Lower leg skin (tissue), 4 donors: ENCODE results near the gene DTX3. TPM values are rescaled to one million over a fixed set of nuclear protein-coding genes. Genes with fewer than 3 reads are reported as not detected.
A peak's percentile ranks its signal among the peaks of the same experiment; 100 is the strongest.

Source experiments
- DNase-seq, 2 donors: peaks; one replicate each; pipeline ENCODE4 v3.0.0-alpha.2; 2019; ENCODE audit warnings: low spot score in 2 of 2
- H3K4me3 ChIP-seq: fragments of 200-600 bp; sonication (generic); 2 replicates; pipeline ENCODE4 v1.5.1; 2017; ENCODE audit warnings: mild to moderate bottlenecking, low read depth; ENCODE audit not compliant: poor library complexity, severe bottlenecking
- CTCF ChIP-seq, 3 donors: fragments of 450-650 bp; IDR thresholded peaks; one replicate each; pipeline ENCODE4 v1.5.1; 2016; ENCODE audit warnings: antibody characterized with exemption in 3 of 3, mild to moderate bottlenecking in 3 of 3, moderate library complexity in 2 of 3
- POLR2A ChIP-seq, 2 donors: fragments of 450-650 bp; IDR thresholded peaks; one replicate each; pipeline ENCODE4 v1.6.1; 2016 to 2017; ENCODE audit warnings: antibody characterized with exemption in 2 of 2, mild to moderate bottlenecking in 1 of 2, moderate library complexity in 1 of 2
- WGBS, 2 donors: methylation state at CpG; one replicate each; pipeline ENCODE4 v1.1.5; 2018; 5-methylcytosine and 5-hydroxymethylcytosine counted together
- intact Hi-C: fragments of 100-400 bp; cut with DNase I; formaldehyde crosslinking; loops from one replicate; pipeline ENCODE4 v1.15.0; 2023; ENCODE audit warnings: low total_unique reads
- total RNA-seq, 4 donors: library from RNA; depleted of rRNA; stranded (reverse); fragments of >200 nt; gene quantifications; one replicate each; pipeline ENCODE4 v1.1.0, GENCODE V29; 2016

The DTX3 gene
- total RNA-seq, 4 donors from 2014 or later = 6.1 to 17.4 (median 11.4) TPM

- no peak overlapping the region for H3K4me3 ChIP-seq
- WGBS, 2 donors = 51 to 53% methylated on average over 16 of the region's 16 CpGs
- intact Hi-C loops = no loop called here
- DNase-seq = no peak
- TF ChIP-seq CTCF (IDR thresholded peaks at IDR 0.05) (no peak), POLR2A (IDR thresholded peaks at IDR 0.05) (no peak)
Measured at GRCh38 chr12:57618966-57619433, 14.4 kb downstream of the DTX3 start.

- no peak for TF ChIP-seq POLR2A (IDR thresholded peaks at IDR 0.05)
- no peak overlapping the region for H3K4me3 ChIP-seq
- DNase-seq = peak in 1 of 2 donors; percentile 87
- 21 to 26% methylated on average over 37 to 38 of the region's 46 CpGs for WGBS, 2 donors
- intact Hi-C loops = loop anchor here (5.0 to 10.0 kb wide), 2 partner anchors 37 to 155 kb away; no protein-coding TSS in a partner anchor
Measured at GRCh38 chr12:57619434-57620244, 15.0 kb downstream of the DTX3 start.

GRCh38 chr12:57620245-57620935 is 15.8 kb downstream of the DTX3 start:
- TF ChIP-seq POLR2A (IDR thresholded peaks at IDR 0.05) = no peak
- no peak for TF ChIP-seq CTCF (IDR thresholded peaks at IDR 0.05)
- intact Hi-C loops = loop anchor here (5.0 to 10.0 kb wide), 2 partner anchors 38 to 156 kb away; no protein-coding TSS in a partner anchor
- H3K4me3 ChIP-seq = no peak overlapping the region
- WGBS, 2 donors = 26 to 40% methylated on average over 11 to 12 of the region's 13 CpGs
- no peak for DNase-seq

GRCh38 chr12:57620936-57621496 is 16.4 kb downstream of the DTX3 start:
- WGBS, 2 donors = 3 to 5% methylated on average over 34 to 39 of the region's 42 CpGs
- TF ChIP-seq CTCF (IDR thresholded peaks at IDR 0.05) (no peak), POLR2A (IDR thresholded peaks at IDR 0.05) (no peak)
- DNase-seq = peak in 1 of 2 donors; percentile 87
- intact Hi-C loops = loop anchor here (5.0 to 10.0 kb wide), 2 partner anchors 39 to 156 kb away; no protein-coding TSS in a partner anchor
- H3K4me3 ChIP-seq = no peak overlapping the region

GRCh38 chr12:57621497-57622292 is 17.1 kb downstream of the DTX3 start:
- TF ChIP-seq POLR2A (IDR thresholded peaks at IDR 0.05) = no peak
- peak in 1 of 3 donors; percentile 9 for TF ChIP-seq CTCF (IDR thresholded peaks at IDR 0.05)
- H3K4me3 ChIP-seq = no peak overlapping the region
- DNase-seq = peak in 1 of 2 donors; percentile 91
- intact Hi-C loops = loop anchor here (5.0 to 10.0 kb wide), 2 partner anchors 39 to 157 kb away; no protein-coding TSS in a partner anchor
- 3 to 4% methylated on average over 23 to 38 of the region's 49 CpGs for WGBS, 2 donors
